Activated B cell treated with CpG ODN at 0.5 μM for 24 hours (primary cell): ENCODE results near the gene HPS3. TPM values are rescaled to one million over a fixed set of nuclear protein-coding genes. Genes with fewer than 3 reads are reported as not detected.

Experiments used
- ATAC-seq: fragments of 200-7000 bp; cut with Tn5 transposase; one replicate; pipeline ENCODE4 v1.10.0; 2021; ENCODE audit warnings: low read depth, mild to moderate bottlenecking, moderate library complexity
- CTCF ChIA-PET: fragments of 350-600 bp; sonication (Branson Sonifier 250); formaldehyde crosslinking; loops from one replicate; lab custom pipeline; 2021; ENCODE audit warnings: antibody characterized with exemption; lab: Charles Lee
- POLR2A ChIA-PET: fragments of 350-600 bp; sonication (Branson Sonifier 250); formaldehyde crosslinking; loops from one replicate; lab custom pipeline; 2021; ENCODE audit warnings: antibody characterized with exemption; lab: Charles Lee
- DNase-seq: peaks from one replicate; pipeline ENCODE4 v3.0.0; 2022
- H3K27ac Mint-ChIP-seq: one replicate; pipeline ENCODE4 v1.8.0; 2020; ENCODE audit warnings: mixed read lengths
- H3K27me3 Mint-ChIP-seq: one replicate; pipeline ENCODE4 v1.8.0; 2021; ENCODE audit warnings: mixed read lengths
- H3K36me3 Mint-ChIP-seq: one replicate; pipeline ENCODE4 v1.8.0; 2021; ENCODE audit warnings: low read depth, mixed read lengths
- H3K4me1 Mint-ChIP-seq: one replicate; pipeline ENCODE4 v1.8.0; 2021; ENCODE audit warnings: mixed read lengths
- H3K4me3 Mint-ChIP-seq: one replicate; pipeline ENCODE4 v1.8.0; 2020; ENCODE audit warnings: mild to moderate bottlenecking, mixed read lengths
- H3K9me3 Mint-ChIP-seq: one replicate; pipeline ENCODE4 v1.8.0; 2020; ENCODE audit warnings: mixed read lengths
- CTCF ChIP-seq: fragments of 200-600 bp; IDR thresholded peaks from one replicate; pipeline ENCODE4 v1.8.0; 2022; ENCODE audit warnings: antibody characterized with exemption, mild to moderate bottlenecking
- intact Hi-C: fragments of 100-400 bp; cut with micrococcal nuclease; formaldehyde crosslinking; loops from one replicate; pipeline ENCODE4 v1.15.1; 2024
- total RNA-seq: library from RNA; stranded (reverse); gene quantifications from 2 replicates; pipeline ENCODE4 v1.2.3, GENCODE V29; 2022

HPS3 gene
- total RNA-seq, 1 donor from 2014 or later: 30.1 TPM

GRCh38 chr3:149163066-149163465 is 33.6 kb downstream of the HPS3 start:
- peaks cover 7% of the 10 kb centered on the region for H3K4me1 Mint-ChIP-seq
- TF ChIP-seq CTCF: no peak
- ChIA-PET POLR2A (interaction anchor here (1.3 kb wide), 2 partner anchors 17 to 33 kb away, joined by 3 to 5 read pairs; partner anchors contain the start of gene HPS3), CTCF (no interaction called here)
- intact Hi-C loops: loop anchor here (1.0 to 5.0 kb wide), 2 partner anchors 9 to 36 kb away; partner anchors contain the start of gene HPS3
- no peak overlapping the region for H3K27ac Mint-ChIP-seq
- DNase-seq (no peak), ATAC-seq (no peak)
- peaks cover 71% of the 10 kb centered on the region for H3K36me3 Mint-ChIP-seq
- H3K4me3 Mint-ChIP-seq: no peak overlapping the region
- no peaks in the 10 kb centered on the region for H3K27me3 Mint-ChIP-seq
- H3K9me3 Mint-ChIP-seq: no peaks in the 10 kb centered on the region

- peaks cover 80% of the 10 kb centered on the region for H3K36me3 Mint-ChIP-seq
- CTCF ChIA-PET: no interaction called here
- no peak for TF ChIP-seq CTCF
- H3K4me1 Mint-ChIP-seq: peaks cover 4% of the 10 kb centered on the region
- intact Hi-C loops: no loop called here
- POLR2A ChIA-PET: no interaction called here
- H3K27ac Mint-ChIP-seq: no peak overlapping the region
- DNase-seq (no peak), ATAC-seq (no peak)
- no peak overlapping the region for H3K4me3 Mint-ChIP-seq
- H3K9me3 Mint-ChIP-seq: no peaks in the 10 kb centered on the region
- no peaks in the 10 kb centered on the region for H3K27me3 Mint-ChIP-seq
Measured at GRCh38 chr3:149167898-149168297, 38.5 kb downstream of the HPS3 start.

- H3K27me3 Mint-ChIP-seq: no peaks in the 10 kb centered on the region
- ChIA-PET CTCF (no interaction called here), POLR2A (no interaction called here)
- peaks cover 2% of the 10 kb centered on the region for H3K4me1 Mint-ChIP-seq
- intact Hi-C loops: no loop called here
- H3K9me3 Mint-ChIP-seq: no peaks in the 10 kb centered on the region
- DNase-seq (no peak), ATAC-seq (no peak)
- TF ChIP-seq CTCF: no peak
- peaks cover 81% of the 10 kb centered on the region for H3K36me3 Mint-ChIP-seq
- no peak overlapping the region for H3K4me3 Mint-ChIP-seq
- H3K27ac Mint-ChIP-seq: no peak overlapping the region
Measured at GRCh38 chr3:149170672-149171071, 41.2 kb downstream of the HPS3 start.

GRCh38 chr3:149174901-149175300 is 45.5 kb downstream of the HPS3 start:
- no peak for ATAC-seq
- intact Hi-C loops: loop anchor here (2.0 kb wide), 1 partner anchor 14 kb away; no protein-coding TSS in a partner anchor
- H3K4me1 Mint-ChIP-seq: peaks cover 2% of the 10 kb centered on the region
- H3K9me3 Mint-ChIP-seq: no peaks in the 10 kb centered on the region
- no peaks in the 10 kb centered on the region for H3K27me3 Mint-ChIP-seq
- CTCF ChIA-PET: no interaction called here
- POLR2A ChIA-PET: interaction anchor here (0.6 kb wide), 1 partner anchor 9 kb away, joined by 6 read pairs; no protein-coding TSS in a partner anchor
- peaks cover 63% of the 10 kb centered on the region for H3K36me3 Mint-ChIP-seq
- no peak for DNase-seq
- no peak overlapping the region for H3K27ac Mint-ChIP-seq
- TF ChIP-seq CTCF: no peak
- H3K4me3 Mint-ChIP-seq: no peak overlapping the region

GRCh38 chr3:149177122-149177521 is 47.7 kb downstream of the HPS3 start:
- Mint-ChIP-seq H3K9me3 (no peaks in the 10 kb centered on the region), H3K27ac (no peak overlapping the region), H3K36me3 (peaks cover 47% of the 10 kb centered on the region), H3K4me3 (no peak overlapping the region), H3K27me3 (no peaks in the 10 kb centered on the region), H3K4me1 (peaks cover 2% of the 10 kb centered on the region)
- TF ChIP-seq CTCF: no peak
- ChIA-PET CTCF (no interaction called here), POLR2A (no interaction called here)
- DNase-seq (no peak), ATAC-seq (no peak)
- intact Hi-C loops: no loop called here
